Testis (tissue), 3 donors: ENCODE results near the gene GABRA5. TPM values are rescaled to one million over a fixed set of nuclear protein-coding genes. Genes with fewer than 3 reads are reported as not detected.
"Not testable (repeated sequence)": the region's sequence is repeated elsewhere in the genome, so short reads cannot be mapped to it uniquely, and the experiment has no call there.

Experiments used
- DNase-seq: peaks from one replicate; pipeline ENCODE4 v3.0.0-alpha.2; 2019
- H3K27ac ChIP-seq, 2 donors: fragments of 200-600 bp; sonication (generic); one replicate each; pipeline ENCODE4 v1.5.1; 2019
- H3K27me3 ChIP-seq: fragments of 200-600 bp; sonication (generic); one replicate; pipeline ENCODE4 v1.5.1; 2019
- H3K36me3 ChIP-seq: fragments of 200-600 bp; sonication (generic); one replicate; pipeline ENCODE4 v1.5.1; 2017; ENCODE audit warnings: low read depth; ENCODE audit errors: missing control alignments
- H3K4me1 ChIP-seq: fragments of 200-600 bp; sonication (generic); one replicate; pipeline ENCODE4 v1.5.1; 2019
- H3K4me3 ChIP-seq, 2 donors: fragments of 200-600 bp; sonication (generic); one replicate each; pipeline ENCODE4 v1.5.1; 2017 to 2019
- H3K9me3 ChIP-seq: fragments of 200-600 bp; sonication (generic); one replicate; pipeline ENCODE4 v1.5.1; 2017
- CTCF ChIP-seq, 3 experiments: fragments of 450-650 bp in 2 of 3; fragments of 200-600 bp in 1 of 3; sonication (generic) in 1 of 3; IDR thresholded peaks; one replicate each; pipeline ENCODE4 v1.5.1; 2016 to 2019; ENCODE audit warnings: antibody characterized with exemption in 3 of 3, mild to moderate bottlenecking in 2 of 3, moderate library complexity in 1 of 3
- POLR2A ChIP-seq: fragments of 450-650 bp; IDR thresholded peaks from one replicate; pipeline ENCODE4 v1.6.1; 2017; ENCODE audit warnings: antibody characterized with exemption, mild to moderate bottlenecking, moderate library complexity
- WGBS, 2 donors: methylation state at CpG; one replicate each; pipeline ENCODE4 v1.1.5; 2018; 5-methylcytosine and 5-hydroxymethylcytosine counted together
- intact Hi-C: fragments of 100-400 bp; cut with DNase I; formaldehyde crosslinking; loops from one replicate; pipeline ENCODE4 v1.15.1; 2023; ENCODE audit warnings: low total_unique reads
- polyA plus RNA-seq: library from polyadenylated mRNA; stranded (reverse); fragments of 350-450 nt; fragmentation: Illumina TruSeq; extraction: RNeasy Lipid Tissue Mini Kit (QIAGEN cat#74804); gene quantifications from one replicate; pipeline ENCODE4 v1.2.3, GENCODE V29; 2014; ENCODE audit warnings: low read depth, low replicate concordance; ENCODE audit not compliant: insufficient read depth
- total RNA-seq, 2 donors: library from RNA; depleted of rRNA; stranded (reverse); fragments of >200 nt; gene quantifications; one replicate each; pipeline ENCODE4 v1.2.3, GENCODE V29; 2016

Gene GABRA5
- total and polyA plus RNA-seq, 3 donors from 2014 or later, result 0.58 to 3.1 (median 3.1) TPM

GRCh38 chr15:26894181-26894580 is 27.3 kb downstream of the GABRA5 start:
- Histone ChIP-seq H3K27me3 (no peaks in the 10 kb centered on the region), H3K36me3 (no peaks in the 10 kb centered on the region), H3K9me3 (no peaks in the 10 kb centered on the region), H3K27ac (no peak overlapping the region), H3K4me1 (peaks cover 7% of the 10 kb centered on the region), H3K4me3 (peak overlapping the region in 1 of 2 donors; percentile 29)
- DNase-seq, result no peak
- TF ChIP-seq POLR2A (no peak), CTCF (IDR thresholded peaks at IDR 0.05) (no peak)
- 47 to 49% methylated on average over 26 of the region's 26 CpGs for WGBS, 2 donors
- intact Hi-C loops, result no loop called here

GRCh38 chr15:26895346-26895745 is 28.5 kb downstream of the GABRA5 start:
- H3K27me3 ChIP-seq, H3K36me3 ChIP-seq, DNase-seq, H3K27ac ChIP-seq, H3K4me1 ChIP-seq, intact Hi-C loops, H3K9me3 ChIP-seq: not testable (repeated sequence)
- peak overlapping the region in 1 of 2 donors; percentile 29 for H3K4me3 ChIP-seq
- WGBS, 2 donors, result 65 to 77% methylated on average over 19 of the region's 19 CpGs

GRCh38 chr15:26899658-26900057 is 32.8 kb downstream of the GABRA5 start:
- H3K27me3 ChIP-seq, result no peaks in the 10 kb centered on the region
- TF ChIP-seq POLR2A (no peak), CTCF (IDR thresholded peaks at IDR 0.05) (no peak)
- DNase-seq, result no peak
- H3K36me3 ChIP-seq, result no peaks in the 10 kb centered on the region
- H3K9me3 ChIP-seq, result no peaks in the 10 kb centered on the region
- H3K4me1 ChIP-seq, result no peaks in the 10 kb centered on the region
- 93 to 96% methylated on average over 3 of the region's 3 CpGs for WGBS, 2 donors
- H3K4me3 ChIP-seq, result no peak overlapping the region
- no peak overlapping the region for H3K27ac ChIP-seq
- intact Hi-C loops, result no loop called here

DNA sequence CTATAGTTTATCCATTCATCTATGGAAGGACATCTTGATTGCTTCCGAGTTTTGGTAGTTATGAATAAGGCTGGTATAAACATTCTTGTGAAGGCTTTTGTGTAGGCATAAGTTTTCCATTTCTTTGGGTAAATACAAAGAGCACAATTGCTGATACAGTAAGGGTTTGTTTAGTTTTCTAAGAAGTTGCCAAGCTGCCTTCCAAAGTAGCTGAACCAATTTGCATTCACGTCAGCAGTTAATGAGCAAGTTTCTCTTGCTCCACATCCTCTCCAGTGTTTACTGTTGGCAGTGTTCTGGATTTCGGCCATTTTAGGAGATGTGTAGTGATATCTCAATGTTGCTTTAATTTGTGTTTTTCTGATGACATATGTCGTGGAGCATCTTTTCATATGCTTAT is 34.2 kb downstream of the GABRA5 start:
- TF ChIP-seq POLR2A, result no peak
- WGBS, 2 donors, result 78% methylated on average over 4 of the region's 4 CpGs
- no peaks in the 10 kb centered on the region for H3K4me1 ChIP-seq
- intact Hi-C loops, result no loop called here
- DNase-seq, result no peak
- H3K27me3 ChIP-seq, result no peaks in the 10 kb centered on the region
- no peaks in the 10 kb centered on the region for H3K36me3 ChIP-seq
- no peak overlapping the region for H3K4me3 ChIP-seq
- H3K27ac ChIP-seq, result no peak overlapping the region
- H3K9me3 ChIP-seq, result no peaks in the 10 kb centered on the region

DNA sequence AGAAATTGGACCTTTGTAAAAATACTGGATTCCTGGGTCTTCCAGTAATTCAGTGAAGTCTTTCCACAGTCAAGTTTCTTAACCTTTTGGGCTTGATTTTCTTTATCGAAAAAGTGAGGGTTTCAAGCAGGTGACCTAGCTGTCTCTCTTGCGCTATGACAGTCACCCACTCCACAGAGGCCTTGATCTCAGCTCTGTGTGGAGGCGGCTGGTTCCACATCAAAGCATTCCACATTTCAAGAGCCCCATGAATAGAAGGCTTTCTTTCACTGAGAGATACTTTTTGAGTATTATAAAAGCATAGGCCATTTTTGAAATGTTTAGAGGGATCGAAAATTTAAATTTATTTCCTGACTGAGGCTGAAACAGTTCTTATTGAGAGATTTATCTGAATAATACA is 43.9 kb downstream of the GABRA5 start:
- 67 to 86% methylated on average over 4 of the region's 4 CpGs for WGBS, 2 donors
- no peak overlapping the region for H3K4me3 ChIP-seq
- TF ChIP-seq CTCF (IDR thresholded peaks at IDR 0.05) (no peak), POLR2A (no peak)
- H3K36me3 ChIP-seq, result no peaks in the 10 kb centered on the region
- intact Hi-C loops, result no loop called here
- H3K27me3 ChIP-seq, result no peaks in the 10 kb centered on the region
- no peak for DNase-seq
- no peaks in the 10 kb centered on the region for H3K9me3 ChIP-seq
- H3K27ac ChIP-seq, result no peak overlapping the region
- H3K4me1 ChIP-seq, result no peaks in the 10 kb centered on the region

DNA sequence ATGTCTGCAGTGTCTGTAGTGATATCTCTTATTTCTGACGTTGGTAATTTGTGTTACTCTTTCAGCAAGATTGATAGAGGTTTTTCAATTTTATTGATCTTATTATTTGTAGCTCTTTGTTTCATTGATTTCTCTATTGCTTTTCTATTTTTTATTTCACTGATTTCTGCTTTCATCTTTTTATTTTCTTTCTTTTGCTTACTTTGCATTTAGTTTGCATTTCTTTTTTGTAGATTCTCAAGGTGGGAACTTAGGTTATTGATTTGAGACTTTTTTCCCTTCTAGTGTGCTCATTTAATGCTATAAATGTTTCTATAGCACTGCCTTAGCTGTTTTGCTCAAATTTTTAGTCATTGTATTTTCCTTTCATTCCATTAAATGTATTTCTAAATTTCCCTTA is 54.6 kb downstream of the GABRA5 start:
- intact Hi-C loops, result no loop called here

More for the DNA sequence above, 54.6 kb downstream of the GABRA5 start:
- TF ChIP-seq CTCF (IDR thresholded peaks at IDR 0.05), result no peak
- TF ChIP-seq POLR2A, result no peak
- no peak overlapping the region for H3K4me3 ChIP-seq
- DNase-seq, result no peak
- no peak overlapping the region for H3K27ac ChIP-seq
- no peaks in the 10 kb centered on the region for H3K9me3 ChIP-seq
- no peaks in the 10 kb centered on the region for H3K36me3 ChIP-seq
- no peaks in the 10 kb centered on the region for H3K4me1 ChIP-seq
- WGBS, 2 donors, result 60 to 82% methylated on average over 1 of the region's 1 CpG
- no peaks in the 10 kb centered on the region for H3K27me3 ChIP-seq
